NB4 (cell line): ENCODE results near the gene CLDN2.

Source experiments
- DNase-seq: peaks from one replicate; pipeline ENCODE4 v3.0.0; 2010; ENCODE audit warnings: low read depth
- H3K4me3 ChIP-seq: one replicate; pipeline ENCODE4 v1.5.1; 2011; ENCODE audit warnings: mild to moderate bottlenecking, low read depth, low read length, moderate library complexity
- CTCF ChIP-seq: IDR thresholded peaks from one replicate; pipeline ENCODE4 v1.5.1; 2012; ENCODE audit warnings: low read depth, low read length
- MAX ChIP-seq: IDR thresholded peaks from 2 replicates; pipeline ENCODE4 v1.6.1; 2011; ENCODE audit warnings: low read depth, low read length
- MYC ChIP-seq: IDR thresholded peaks from 2 replicates; pipeline ENCODE4 v1.6.1; 2011; ENCODE audit warnings: low read depth, low read length
- POLR2A ChIP-seq: IDR thresholded peaks from 2 replicates; pipeline ENCODE4 v1.6.1; 2011; ENCODE audit warnings: mild to moderate bottlenecking; ENCODE audit not compliant: insufficient read length; ENCODE audit errors: extremely low read depth

Gene CLDN2

GRCh38 chrX:106946464-106946863 lies 26.3 kb downstream of the CLDN2 start:
- no peak for DNase-seq
- no peak for TF ChIP-seq MYC
- TF ChIP-seq CTCF: no peak
- TF ChIP-seq POLR2A: no peak
- no peak for TF ChIP-seq MAX
- no peak overlapping the region for H3K4me3 ChIP-seq

- no peak overlapping the region for H3K4me3 ChIP-seq
- TF ChIP-seq POLR2A (no peak), MYC (no peak), MAX (no peak), CTCF (no peak)
- DNase-seq: no peak
Measured at GRCh38 chrX:106948641-106949040, 28.4 kb downstream of the CLDN2 start.

GRCh38 chrX:106949366-106949765 lies 29.2 kb downstream of the CLDN2 start:
- no peak for DNase-seq
- no peak for TF ChIP-seq CTCF
- no peak for TF ChIP-seq POLR2A
- no peak for TF ChIP-seq MYC
- TF ChIP-seq MAX: no peak
- H3K4me3 ChIP-seq: no peak overlapping the region

GRCh38 chrX:106950381-106950780 lies 30.2 kb downstream of the CLDN2 start:
- DNase-seq: no peak

GRCh38 chrX:106951230-106951629 lies 31.0 kb downstream of the CLDN2 start:
- TF ChIP-seq MYC: no peak
- no peak for TF ChIP-seq MAX
- TF ChIP-seq CTCF: no peak
- no peak for TF ChIP-seq POLR2A
- no peak overlapping the region for H3K4me3 ChIP-seq
- no peak for DNase-seq

More at GRCh38 chrX:106950381-106950780, 30.2 kb downstream of the CLDN2 start:
- TF ChIP-seq POLR2A (no peak), MYC (no peak), MAX (no peak), CTCF (no peak)
- H3K4me3 ChIP-seq: no peak overlapping the region

GRCh38 chrX:106952089-106952488 lies 31.9 kb downstream of the CLDN2 start:
- H3K4me3 ChIP-seq: no peak overlapping the region
- TF ChIP-seq MAX: no peak
- no peak for DNase-seq
